Measurements from ENCODE around the gene RASAL1. TPM values are rescaled to one million over a fixed set of nuclear protein-coding genes. Genes with fewer than 3 reads are reported as not detected.

RASAL1 gene
- total RNA-seq, 1 experiment from 2014 or later: not detected

GRCh38 chr12:113131556-113131955 is 4.0 kb downstream of the RASAL1 start:
- H3K27me3 ChIP-seq (replicated peaks; ENCODE audit: control insufficient read depth, insufficient read depth, low read length): no peaks in the 10 kb centered on the region
- no peak overlapping the region for H3K4me3 ChIP-seq (ENCODE audit: low read depth, low read length)
- no TSS peak for BruUV-seq (replicated peaks)
- no peak for TF ChIP-seq CTCF (IDR thresholded peaks at IDR 0.05; ENCODE audit: insufficient read depth in 1 of 2, low read depth in 1 of 2, low read length in 1 of 2, severe bottlenecking in 1 of 2, unreplicated experiment in 1 of 2)
- Mint-ChIP-seq H3K27ac (ENCODE audit: unreplicated experiment) (no peak overlapping the region), H3K4me3 (ENCODE audit: unreplicated experiment) (no peak overlapping the region), H3K9me3 (ENCODE audit: unreplicated experiment) (no peaks in the 10 kb centered on the region), H3K4me1 (ENCODE audit: low read depth, unreplicated experiment) (no peaks in the 10 kb centered on the region), H3K27me3 (ENCODE audit: insufficient read depth, unreplicated experiment) (peaks cover 10% of the 10 kb centered on the region), H3K36me3 (ENCODE audit: insufficient read depth, unreplicated experiment) (no peaks in the 10 kb centered on the region)
- POLR2A ChIA-PET: interaction anchor here (0.7 kb wide), 1 partner anchor 580 kb away, joined by 7 read pairs; no protein-coding TSS in a partner anchor
- CTCF ChIA-PET: interaction anchor here (1.3 kb wide), 1 partner anchor 11 kb away, joined by 3 read pairs; no protein-coding TSS in a partner anchor
- H3K36me3 ChIP-seq (ENCODE audit: control insufficient read depth, insufficient read depth, low read length): no peaks in the 10 kb centered on the region
- DNase-seq: no peak
- intact Hi-C loops (cut with micrococcal nuclease; ENCODE audit: unreplicated experiment): no loop called here
- no peaks in the 10 kb centered on the region for H3K9me3 ChIP-seq
- H3K4me1 ChIP-seq: no peaks in the 10 kb centered on the region; the same call in 1 of the 2 replicates

- Histone ChIP-seq H3K4me1 (no peaks in the 10 kb centered on the region), H3K27me3 (replicated peaks; ENCODE audit: control insufficient read depth, insufficient read depth, low read length) (no peaks in the 10 kb centered on the region), H3K36me3 (ENCODE audit: control insufficient read depth, insufficient read depth, low read length) (no peaks in the 10 kb centered on the region), H3K9me3 (no peaks in the 10 kb centered on the region), H3K4me3 (ENCODE audit: low read depth, low read length) (no peak overlapping the region)
- no peak overlapping the region for H3K27ac Mint-ChIP-seq (ENCODE audit: unreplicated experiment)
- ChIA-PET CTCF (interaction anchor here (1.3 to 1.5 kb wide), 2 partner anchors 10 to 22 kb away, joined by 3 to 5 read pairs; no protein-coding TSS in a partner anchor), POLR2A (no interaction called here)
- no peak overlapping the region for H3K4me3 Mint-ChIP-seq (ENCODE audit: unreplicated experiment)
- DNase-seq: peak in 1 of 2 experiments; percentile 39
- intact Hi-C loops (cut with micrococcal nuclease; ENCODE audit: unreplicated experiment): no loop called here
- BruUV-seq (replicated peaks): no TSS peak
- no peaks in the 10 kb centered on the region for H3K4me1 Mint-ChIP-seq (ENCODE audit: low read depth, unreplicated experiment)
- H3K27me3 Mint-ChIP-seq (ENCODE audit: insufficient read depth, unreplicated experiment): peaks cover 10% of the 10 kb centered on the region
- no peaks in the 10 kb centered on the region for H3K9me3 Mint-ChIP-seq (ENCODE audit: unreplicated experiment)
- H3K36me3 Mint-ChIP-seq (ENCODE audit: insufficient read depth, unreplicated experiment): no peaks in the 10 kb centered on the region
- TF ChIP-seq CTCF (IDR thresholded peaks at IDR 0.05; ENCODE audit: insufficient read depth in 1 of 2, low read depth in 1 of 2, low read length in 1 of 2, severe bottlenecking in 1 of 2, unreplicated experiment in 1 of 2): peak; percentile 27 to 49
Observed at GRCh38 chr12:113130457-113131135, 5.0 kb downstream of the RASAL1 start.

DNA sequence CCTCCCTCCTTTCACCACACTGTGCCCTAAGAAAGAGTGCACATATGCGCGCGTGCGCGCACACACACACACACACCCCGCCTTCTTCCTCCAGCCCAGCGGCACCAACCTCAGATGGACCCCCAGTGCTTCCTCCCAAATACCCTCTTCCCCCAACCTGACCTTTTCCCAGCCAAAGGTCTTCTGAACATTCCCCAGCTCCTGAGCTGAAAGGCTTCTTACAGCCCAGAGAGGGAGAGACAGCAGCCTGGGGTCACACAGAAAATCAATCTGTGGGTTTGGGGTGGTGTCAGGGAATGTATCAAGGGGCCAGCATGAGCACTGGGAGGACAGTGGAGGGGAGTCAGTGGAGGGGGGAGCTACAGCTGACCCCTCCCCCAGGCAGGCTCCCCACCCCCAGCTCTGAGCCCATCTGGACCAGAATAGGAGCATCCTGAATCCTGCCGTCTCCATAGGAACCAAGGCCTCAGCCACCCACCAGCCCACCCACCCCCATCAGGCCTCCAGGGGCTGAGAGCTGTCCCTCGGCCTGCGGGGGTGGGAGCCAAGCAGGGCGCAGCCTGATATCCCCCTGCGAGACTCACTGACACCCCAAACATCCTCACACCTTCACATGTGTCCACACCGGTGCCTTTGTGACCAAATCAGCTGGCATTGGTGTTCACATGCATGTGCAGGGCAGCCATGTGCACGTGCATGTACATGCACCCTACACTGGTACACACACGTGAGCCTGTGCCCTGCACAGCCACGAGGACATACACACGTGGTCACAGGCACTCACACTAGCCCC is 5.7 kb downstream of the RASAL1 start:
- H3K36me3 ChIP-seq (ENCODE audit: control insufficient read depth, insufficient read depth, low read length): no peaks in the 10 kb centered on the region
- no peaks in the 10 kb centered on the region for H3K4me1 Mint-ChIP-seq (ENCODE audit: low read depth, unreplicated experiment)
- H3K4me1 ChIP-seq: no peaks in the 10 kb centered on the region
- no peaks in the 10 kb centered on the region for H3K27me3 ChIP-seq (replicated peaks; ENCODE audit: control insufficient read depth, insufficient read depth, low read length)
- no peak overlapping the region for H3K4me3 Mint-ChIP-seq (ENCODE audit: unreplicated experiment)
- H3K9me3 ChIP-seq: no peaks in the 10 kb centered on the region
- H3K4me3 ChIP-seq (ENCODE audit: low read depth, low read length): no peak overlapping the region
- no peaks in the 10 kb centered on the region for H3K9me3 Mint-ChIP-seq (ENCODE audit: unreplicated experiment)
- BruUV-seq (replicated peaks): no TSS peak
- DNase-seq: no peak
- peaks cover 10% of the 10 kb centered on the region for H3K27me3 Mint-ChIP-seq (ENCODE audit: insufficient read depth, unreplicated experiment)
- TF ChIP-seq CTCF (IDR thresholded peaks at IDR 0.05; ENCODE audit: insufficient read depth in 1 of 2, low read depth in 1 of 2, low read length in 1 of 2, severe bottlenecking in 1 of 2, unreplicated experiment in 1 of 2): no peak
- CTCF ChIA-PET: interaction anchor here (0.8 to 1.5 kb wide), 2 partner anchors 20 to 23 kb away, joined by 3 to 5 read pairs; partner anchors contain the start of gene CFAP73
- POLR2A ChIA-PET: no interaction called here
- intact Hi-C loops (cut with micrococcal nuclease; ENCODE audit: unreplicated experiment): no loop called here
- no peak overlapping the region for H3K27ac Mint-ChIP-seq (ENCODE audit: unreplicated experiment)
- H3K36me3 Mint-ChIP-seq (ENCODE audit: insufficient read depth, unreplicated experiment): no peaks in the 10 kb centered on the region

Data from Caco-2 (cell line).